OCI-LY3 (cell line): ENCODE measurements around the gene IGSF23.
A peak's percentile ranks its signal among the peaks of the same experiment; 100 is the strongest.

Source experiments
- CTCF ChIP-seq: fragments of 200-600, 300-600 bp; sonication (generic); IDR thresholded peaks from 2 replicates; pipeline ENCODE4 v1.5.1; 2014; ENCODE audit warnings: antibody characterized with exemption, low read length, low read depth
- EZH2phosphoT487 ChIP-seq: fragments of 200-600 bp; shearing (Covaris generic); IDR thresholded peaks from 2 replicates; pipeline ENCODE4 v1.6.1; 2018; ENCODE audit warnings: antibody characterized with exemption, mixed run types, low read depth

GRCh38 chr19:44683434-44684210 is 70.3 kb downstream of the IGSF23 start:
- TF ChIP-seq CTCF, result peak; percentile 14; the same call in 1 of the 2 replicates
- no peak for TF ChIP-seq EZH2phosphoT487
